ENCODE results near the gene ATP6V0C. TPM values are rescaled to one million over a fixed set of nuclear protein-coding genes. Genes with fewer than 3 reads are reported as not detected.

Gene ATP6V0C
- total RNA-seq, 1 donor from 2014 or later = 7.9 TPM

DNA sequence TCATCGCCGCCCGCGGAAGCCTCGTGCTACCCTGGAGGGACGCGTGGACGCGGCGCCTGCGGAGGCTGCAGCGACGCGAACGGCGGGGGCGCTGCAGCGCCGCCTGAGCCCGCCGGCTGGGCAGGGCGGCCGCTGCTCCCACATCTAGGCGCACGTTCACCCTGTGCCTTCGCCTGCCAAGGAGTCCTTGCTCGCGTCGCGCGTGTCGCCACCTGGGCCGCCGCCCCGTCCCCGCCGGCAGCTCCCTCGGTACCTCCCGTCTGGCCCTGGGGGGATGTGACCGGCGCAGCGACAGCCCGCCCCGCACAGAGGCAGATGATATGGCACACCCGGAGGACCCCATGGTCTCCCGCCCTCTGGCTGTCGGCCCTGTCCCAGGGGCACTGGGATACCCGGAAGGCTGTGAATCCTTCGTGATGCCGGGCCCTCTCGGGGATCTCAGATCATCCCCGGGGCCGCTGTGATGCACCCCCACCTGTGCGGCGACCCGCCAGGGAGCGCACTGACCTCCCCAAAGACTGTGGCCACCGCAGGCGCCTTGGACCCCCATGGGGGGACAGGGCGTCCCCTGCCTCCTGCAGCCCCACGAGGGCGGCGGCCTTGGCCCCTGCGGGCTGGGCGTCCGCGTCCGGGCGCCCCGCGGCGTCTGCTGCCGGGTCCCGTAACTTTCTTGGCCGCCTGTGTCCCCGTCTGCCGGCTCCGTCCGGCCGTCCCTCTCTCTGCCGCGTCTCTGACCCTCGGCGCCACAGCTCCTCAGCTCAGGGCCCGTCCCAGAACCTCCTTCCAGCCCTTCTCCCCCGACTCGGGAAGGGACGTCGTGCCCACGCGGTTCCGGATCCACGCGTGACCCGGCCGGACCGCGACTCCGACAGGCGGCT, 39.5 kb upstream of the ATP6V0C start:
- no peak for FAIRE-seq
- no peak for DNase-seq (ENCODE audit: low read depth)
- no peaks in the 10 kb centered on the region for H3K36me3 ChIP-seq (ENCODE audit: control insufficient read depth, insufficient read depth, low read length)
- H3K4me3 ChIP-seq (ENCODE audit: low read depth, low read length) = peak overlapping the region; percentile 65
- H3K27me3 ChIP-seq (ENCODE audit: control insufficient read depth, insufficient read depth, low read length) = no peaks in the 10 kb centered on the region
- TF ChIP-seq, protein P1, sequence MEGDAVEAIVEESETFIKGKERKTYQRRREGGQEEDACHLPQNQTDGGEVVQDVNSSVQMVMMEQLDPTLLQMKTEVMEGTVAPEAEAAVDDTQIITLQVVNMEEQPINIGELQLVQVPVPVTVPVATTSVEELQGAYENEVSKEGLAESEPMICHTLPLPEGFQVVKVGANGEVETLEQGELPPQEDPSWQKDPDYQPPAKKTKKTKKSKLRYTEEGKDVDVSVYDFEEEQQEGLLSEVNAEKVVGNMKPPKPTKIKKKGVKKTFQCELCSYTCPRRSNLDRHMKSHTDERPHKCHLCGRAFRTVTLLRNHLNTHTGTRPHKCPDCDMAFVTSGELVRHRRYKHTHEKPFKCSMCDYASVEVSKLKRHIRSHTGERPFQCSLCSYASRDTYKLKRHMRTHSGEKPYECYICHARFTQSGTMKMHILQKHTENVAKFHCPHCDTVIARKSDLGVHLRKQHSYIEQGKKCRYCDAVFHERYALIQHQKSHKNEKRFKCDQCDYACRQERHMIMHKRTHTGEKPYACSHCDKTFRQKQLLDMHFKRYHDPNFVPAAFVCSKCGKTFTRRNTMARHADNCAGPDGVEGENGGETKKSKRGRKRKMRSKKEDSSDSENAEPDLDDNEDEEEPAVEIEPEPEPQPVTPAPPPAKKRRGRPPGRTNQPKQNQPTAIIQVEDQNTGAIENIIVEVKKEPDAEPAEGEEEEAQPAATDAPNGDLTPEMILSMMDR (IDR thresholded peaks at IDR 0.05; ENCODE audit: insufficient read depth, low read length, severe bottlenecking) = peak; percentile 44

- FAIRE-seq (no peak), DNase-seq (ENCODE audit: low read depth) (peak; percentile 57)
- TF ChIP-seq, protein P1 (IDR thresholded peaks at IDR 0.05; ENCODE audit: insufficient read depth, low read length, severe bottlenecking) = no peak
- Histone ChIP-seq H3K27me3 (ENCODE audit: control insufficient read depth, insufficient read depth, low read length) (no peaks in the 10 kb centered on the region), H3K4me3 (ENCODE audit: low read depth, low read length) (peak within 1 kb of the TSS; percentile 65), H3K36me3 (ENCODE audit: control insufficient read depth, insufficient read depth, low read length) (no peaks in the 10 kb centered on the region)
Measured at GRCh38 chr16:2474877-2475412, 38.8 kb upstream of the ATP6V0C start, which contains the start of gene TBC1D24. TSS of gene TBC1D24 (plus strand) at chr16:2475127. CDS start at chr16:2496149, 21,022 bp downstream.

- Histone ChIP-seq H3K4me3 (ENCODE audit: low read depth, low read length) (peak overlapping the region; percentile 65), H3K27me3 (ENCODE audit: control insufficient read depth, insufficient read depth, low read length) (no peaks in the 10 kb centered on the region), H3K36me3 (ENCODE audit: control insufficient read depth, insufficient read depth, low read length) (no peaks in the 10 kb centered on the region)
- TF ChIP-seq, protein P1 (IDR thresholded peaks at IDR 0.05; ENCODE audit: insufficient read depth, low read length, severe bottlenecking) = no peak
- no peak for DNase-seq (ENCODE audit: low read depth)
- FAIRE-seq = no peak
Measured at GRCh38 chr16:2475413-2476344, 38.1 kb upstream of the ATP6V0C start.

DNA sequence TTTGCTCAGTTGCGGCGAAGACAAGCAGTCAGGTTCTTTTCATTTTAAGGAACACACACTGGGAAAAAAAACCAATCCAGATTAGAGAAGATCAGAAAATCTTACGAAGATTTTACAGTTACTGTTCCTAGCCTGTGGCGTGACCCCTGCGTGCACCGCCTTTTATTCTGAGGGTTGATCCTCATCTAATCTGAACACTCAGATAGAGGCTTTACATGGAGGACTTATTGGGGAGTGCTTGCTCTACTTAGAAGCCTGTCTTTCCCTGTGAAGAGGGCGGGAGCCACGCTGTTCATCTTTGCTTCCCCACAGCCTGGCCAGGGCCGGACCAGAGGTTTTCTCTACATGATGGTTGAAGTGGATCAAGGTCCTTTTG, 37.4 kb upstream of the ATP6V0C start:
- FAIRE-seq (no peak), DNase-seq (ENCODE audit: low read depth) (no peak)
- Histone ChIP-seq H3K36me3 (ENCODE audit: control insufficient read depth, insufficient read depth, low read length) (no peaks in the 10 kb centered on the region), H3K27me3 (ENCODE audit: control insufficient read depth, insufficient read depth, low read length) (no peaks in the 10 kb centered on the region), H3K4me3 (ENCODE audit: low read depth, low read length) (no peak overlapping the region)
- TF ChIP-seq, protein P1 (IDR thresholded peaks at IDR 0.05; ENCODE audit: insufficient read depth, low read length, severe bottlenecking) = no peak

DNA sequence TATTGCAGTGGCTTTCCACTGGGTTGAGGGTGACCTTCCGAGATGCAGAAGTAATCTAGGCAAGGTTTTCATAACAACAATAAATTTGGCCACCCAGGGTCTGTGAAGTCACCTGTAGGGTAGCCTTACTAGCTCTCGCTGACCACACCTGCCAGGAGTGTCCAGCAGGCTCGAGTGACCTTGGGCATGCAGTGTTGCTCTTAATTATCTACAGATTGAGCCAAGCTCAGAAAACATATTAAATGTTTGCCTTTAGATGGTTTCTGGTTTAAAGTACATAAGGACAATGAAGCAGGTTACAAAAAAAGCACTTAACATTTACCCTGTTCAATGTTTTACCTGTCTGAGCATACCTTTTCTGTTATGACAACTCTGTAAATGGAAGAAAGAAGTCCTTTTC, 37.0 kb upstream of the ATP6V0C start:
- DNase-seq (ENCODE audit: low read depth) (no peak), FAIRE-seq (no peak)
- no peaks in the 10 kb centered on the region for H3K27me3 ChIP-seq (ENCODE audit: control insufficient read depth, insufficient read depth, low read length)
- H3K36me3 ChIP-seq (ENCODE audit: control insufficient read depth, insufficient read depth, low read length) = no peaks in the 10 kb centered on the region
- TF ChIP-seq, protein P1 (IDR thresholded peaks at IDR 0.05; ENCODE audit: insufficient read depth, low read length, severe bottlenecking) = no peak
- no peak overlapping the region for H3K4me3 ChIP-seq (ENCODE audit: low read depth, low read length)

All from bronchial epithelial cell (primary cell).